Endothelial cell of umbilical vein (primary cell): ENCODE measurements around the gene AZU1. TPM values are rescaled to one million over a fixed set of nuclear protein-coding genes. Genes with fewer than 3 reads are reported as not detected.

Source experiments
- BruUV-seq: library from RNA; stranded (reverse); fragments of 400-500 nt; replicated peaks from 2 replicates; lab custom pipeline; 2021; lab: Mats Ljungman, UMichigan
- CTCF ChIA-PET: fragments of 300-600, 350-600 bp; sonication (Branson Sonifier 250); formaldehyde crosslinking; loops from one replicate; lab custom pipeline; 2021; ENCODE audit warnings: antibody characterized with exemption, inconsistent platforms; lab: Charles Lee
- POLR2A ChIA-PET: fragments of 300-600, 350-600 bp; sonication (Branson Sonifier 250); formaldehyde crosslinking; loops from one replicate; lab custom pipeline; 2021; ENCODE audit warnings: antibody characterized with exemption, inconsistent platforms; lab: Charles Lee
- DNase-seq: peaks from one replicate; pipeline ENCODE4 v3.0.0-alpha.2; 2011; ENCODE audit warnings: low read depth, low spot score
- FAIRE-seq: peaks from 2 replicates; lab custom pipeline; 2011; peaks lifted over from hg19 to GRCh38; lab: Jason Lieb, UNC
- H2AFZ ChIP-seq: 2 replicates; pipeline ENCODE4 v1.6.0; 2012; ENCODE audit warnings: low read depth, low read length, control low read depth, inconsistent platforms
- H3K27ac ChIP-seq: 2 replicates; pipeline ENCODE4 v1.5.1; 2011; ENCODE audit warnings: low read depth, mild to moderate bottlenecking, control low read depth, low read length, moderate library complexity; ENCODE audit not compliant: insufficient read depth
- H3K27me3 ChIP-seq, 2 experiments: 2 replicates each; pipeline versions ENCODE4 v1.6.0 to v1.6.1; 2011; ENCODE audit warnings: low read length in 2 of 2, mixed read lengths in 1 of 2; ENCODE audit not compliant: control insufficient read depth in 2 of 2, insufficient read depth in 2 of 2
- H3K36me3 ChIP-seq, 2 experiments: 2 replicates in 1 of 2; 3 replicates in 1 of 2; pipeline ENCODE4 v1.5.1; 2011; ENCODE audit warnings: low read length in 2 of 2, mild to moderate bottlenecking in 1 of 2, moderate library complexity in 1 of 2; ENCODE audit not compliant: control insufficient read depth in 2 of 2, insufficient read depth in 2 of 2; ENCODE audit errors: extremely low read depth in 1 of 2
- H3K4me1 ChIP-seq: 3 replicates; pipeline ENCODE4 v1.5.1; 2011; ENCODE audit warnings: mild to moderate bottlenecking, low read length; ENCODE audit not compliant: control insufficient read depth, insufficient read depth; ENCODE audit errors: extremely low read depth
- H3K4me2 ChIP-seq: 2 replicates; pipeline ENCODE4 v1.6.1; 2011; ENCODE audit warnings: low read length, control low read depth, mixed read lengths; ENCODE audit not compliant: insufficient read depth
- H3K4me3 ChIP-seq, 3 experiments: fragments of 200-600 bp in 1 of 3; sonication (generic), shearing (Covaris generic) in 1 of 3; replicated peaks in 1 of 3; 2 replicates each; pipeline ENCODE4 v1.5.1; 2011 to 2016; ENCODE audit warnings: control low read depth in 3 of 3, low read length in 3 of 3, mild to moderate bottlenecking in 2 of 3, inconsistent platforms in 1 of 3, low read depth in 1 of 3, moderate library complexity in 1 of 3; ENCODE audit not compliant: insufficient read depth in 1 of 3
- H3K79me2 ChIP-seq: 2 replicates; pipeline ENCODE4 v1.6.0; 2012; ENCODE audit warnings: low read length, inconsistent platforms; ENCODE audit not compliant: control insufficient read depth, insufficient read depth
- H3K9ac ChIP-seq: replicated peaks from 2 replicates; pipeline ENCODE3; 2011; ENCODE audit warnings: low read length, control low read depth; ENCODE audit not compliant: insufficient read depth; ENCODE audit errors: extremely low read depth
- H3K9me1 ChIP-seq: replicated peaks from 3 replicates; pipeline ENCODE4 v1.6.0; 2011; ENCODE audit warnings: mild to moderate bottlenecking, low read length; ENCODE audit not compliant: control insufficient read depth, insufficient read depth; ENCODE audit errors: extremely low read depth
- H3K9me3 ChIP-seq: replicated peaks from 2 replicates; pipeline ENCODE4 v1.5.1; 2012; ENCODE audit warnings: low read length, inconsistent platforms; ENCODE audit not compliant: control insufficient read depth, insufficient read depth
- H4K20me1 ChIP-seq: replicated peaks from 2 replicates; pipeline ENCODE3; 2011; ENCODE audit warnings: mild to moderate bottlenecking, low read length; ENCODE audit not compliant: control insufficient read depth, insufficient read depth; ENCODE audit errors: extremely low read depth
- CTCF ChIP-seq, 2 donors: IDR thresholded peaks; 1 replicate in 1 of 2; 2 replicates in 1 of 2; pipeline ENCODE4 v1.5.1; 2011; ENCODE audit warnings: low read length in 2 of 2, mild to moderate bottlenecking in 2 of 2, moderate library complexity in 2 of 2, control low read depth in 1 of 2, inconsistent platforms in 1 of 2, low read depth in 1 of 2; ENCODE audit not compliant: insufficient read depth in 1 of 2; ENCODE audit errors: extremely low read depth in 1 of 2
- EZH2 ChIP-seq: IDR thresholded peaks from 2 replicates; pipeline ENCODE4 v1.6.1; 2012; ENCODE audit warnings: borderline replicate concordance, low read depth, mild to moderate bottlenecking, moderate library complexity, low read length, inconsistent platforms; ENCODE audit not compliant: severe bottlenecking
- JUN ChIP-seq: IDR thresholded peaks from 2 replicates; pipeline ENCODE4 v1.6.1; 2011; ENCODE audit warnings: borderline replicate concordance, low read depth; ENCODE audit not compliant: insufficient read length, insufficient read depth
- POLR2A ChIP-seq: IDR thresholded peaks from 2 replicates; pipeline ENCODE4 v1.6.1; 2012; ENCODE audit warnings: low read depth, mild to moderate bottlenecking, control low read depth, low read length
- POLR2AphosphoS5 ChIP-seq: IDR thresholded peaks from 2 replicates; pipeline ENCODE4 v1.6.1; 2012; ENCODE audit warnings: low read depth, mild to moderate bottlenecking, control low read depth, low read length, moderate library complexity; ENCODE audit not compliant: insufficient read depth
- dilution Hi-C: fragments of 300-500 bp; cut with MboI; formaldehyde crosslinking; loops from one replicate; pipeline ENCODE4 v1.15.0; 2019; ENCODE audit warnings: low sequenced_read_pairs; ENCODE audit not compliant: extremely low pct_ligation_motif_present
- intact Hi-C: fragments of 100-400 bp; cut with micrococcal nuclease; formaldehyde crosslinking; loops from one replicate; pipeline ENCODE4 v1.10.0; 2022
- polyA plus RNA-seq, 4 experiments: library from polyadenylated mRNA; depleted of rRNA in 3 of 4; stranded (reverse) in 3 of 4; unstranded in 1 of 4; fragments of >200 nt; gene quantifications; 2 replicates each; pipeline versions ENCODE4 v1.2.1 to v1.2.3, GENCODE V29; 2011 to 2012; ENCODE audit warnings: missing spikeins in 1 of 4
- total RNA-seq: library from RNA; stranded (reverse); gene quantifications from 2 replicates; pipeline ENCODE4 v1.2.3, GENCODE V29; 2021

Gene AZU1
- total and polyA plus RNA-seq, 2 donors (not counting 3 experiments of a cell fraction or from before 2014, with no cell fraction given) = 0.12 TPM; not detected in 1

GRCh38 chr19:810883-811489, 16.7 kb upstream of the AZU1 start:
- intact Hi-C loops = no loop called here
- Histone ChIP-seq H4K20me1 (peaks cover 3% of the 10 kb centered on the region), H3K27ac (no peak overlapping the region), H3K36me3 (peaks cover 40 to 48% of the 10 kb centered on the region in 2 experiments), H3K4me2 (no peak overlapping the region), H3K4me1 (no peaks in the 10 kb centered on the region), H3K9me3 (no peaks in the 10 kb centered on the region), H3K9ac (no peak overlapping the region), H3K4me3 (no peak overlapping the region), H3K79me2 (peaks cover 38% of the 10 kb centered on the region), H2AFZ (no peak overlapping the region), H3K27me3 (no peaks in the 10 kb centered on the region), H3K9me1 (no peaks in the 10 kb centered on the region)
- ChIA-PET POLR2A (no interaction called here), CTCF (interaction anchor here (1.0 kb wide), 2 partner anchors 9 to 12 kb away, joined by 3 to 4 read pairs; no protein-coding TSS in a partner anchor)
- no TSS peak for BruUV-seq
- TF ChIP-seq EZH2 (no peak), POLR2A (no peak), CTCF (IDR thresholded peaks at IDR 0.05; ENCODE audit: extremely low read depth in 1 of 2, insufficient read depth in 1 of 2, low read depth in 1 of 2, low read length in 2 of 2) (no peak), JUN (no peak), POLR2AphosphoS5 (peak; percentile 15)
- FAIRE-seq (no peak), DNase-seq (no peak)
- dilution Hi-C loops = no loop called here
